ENCODE data around the gene STAP2. TPM values are rescaled to one million over a fixed set of nuclear protein-coding genes. Genes with fewer than 3 reads are reported as not detected.
A peak's percentile ranks its signal among the peaks of the same experiment; 100 is the strongest.

Gene STAP2
- total and polyA plus RNA-seq, 8 donors = 20.7 to 250 (median 43.3) TPM; not detected in 1

- intact Hi-C loops (cut with DNase I; ENCODE audit: low total_unique reads) = no loop called here
- peak overlapping the region in 4 of 5 donors; percentile 87 to 89 (median 88) for H3K27ac ChIP-seq
- peaks cover 0 to 8% (median 0%) of the 10 kb centered on the region in 4 donors for H3K36me3 ChIP-seq
- TF ChIP-seq POLR2AphosphoS5 (IDR thresholded peaks at IDR 0.05) = no peak
- TF ChIP-seq POLR2A (IDR thresholded peaks at IDR 0.05) = no peak
- no peak for TF ChIP-seq EP300 (IDR thresholded peaks at IDR 0.05)
- no peak for TF ChIP-seq CTCF (IDR thresholded peaks at IDR 0.05)
- 63 to 83% (median 81%) methylated on average over 7 to 10 of the region's 10 CpGs for WGBS, 5 donors
- H3K4me1 ChIP-seq = peaks cover 78 to 97% (median 92%) of the 10 kb centered on the region in 4 donors
- H3K9me3 ChIP-seq = no peaks in the 10 kb centered on the region
- DNase-seq = peak in 1 of 2 donors; percentile 9
- H3K27me3 ChIP-seq = no peaks in the 10 kb centered on the region
- no peak overlapping the region for H3K4me3 ChIP-seq
These were observed 38.0 kb upstream of the STAP2 start for GRCh38 chr19:4376671-4376990.

DNA sequence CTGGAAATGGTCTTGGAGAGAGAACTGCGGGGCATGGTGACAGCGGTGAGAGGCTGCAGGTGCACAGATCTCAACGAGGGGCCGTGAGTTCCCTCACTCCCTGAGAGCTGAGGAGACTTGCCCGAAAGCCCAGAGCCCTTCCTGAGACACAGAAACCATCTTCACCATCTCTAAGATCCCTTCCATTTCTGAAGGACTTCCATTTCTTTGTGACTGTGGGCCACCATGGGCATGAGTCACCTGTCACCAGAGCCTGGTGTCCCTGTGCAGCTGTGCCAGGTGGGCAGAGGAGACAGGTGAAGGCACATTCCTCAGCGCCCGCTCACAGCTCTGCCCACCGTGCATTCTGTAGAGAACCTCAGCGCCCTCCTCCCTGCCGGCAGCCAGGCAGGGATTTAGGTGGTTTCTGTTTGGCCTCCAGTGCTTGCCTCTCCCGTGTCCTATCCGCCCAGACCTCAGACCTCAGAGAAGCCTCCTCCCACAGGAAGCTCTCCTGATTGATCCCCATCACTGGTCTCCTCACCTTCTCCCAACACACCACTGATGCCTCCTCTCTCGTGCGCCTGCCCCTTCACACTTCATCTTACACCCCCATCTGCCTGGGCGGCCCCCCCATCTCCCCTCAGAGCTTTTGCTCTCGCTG, 37.5 kb upstream of the STAP2 start:
- no peak overlapping the region for H3K4me3 ChIP-seq
- H3K27me3 ChIP-seq = no peaks in the 10 kb centered on the region
- 65 to 77% (median 70%) methylated on average over 16 of the region's 16 CpGs for WGBS, 5 donors
- intact Hi-C loops (cut with DNase I; ENCODE audit: low total_unique reads) = no loop called here
- H3K36me3 ChIP-seq = peaks cover 0 to 8% (median 0%) of the 10 kb centered on the region in 4 donors
- H3K9me3 ChIP-seq = no peaks in the 10 kb centered on the region
- DNase-seq = peak in 1 of 2 donors; percentile 35
- no peak for TF ChIP-seq POLR2AphosphoS5 (IDR thresholded peaks at IDR 0.05)
- TF ChIP-seq EP300 (IDR thresholded peaks at IDR 0.05) = no peak
- no peak for TF ChIP-seq POLR2A (IDR thresholded peaks at IDR 0.05)
- peak overlapping the region in 4 of 5 donors; percentile 87 to 89 (median 88) for H3K27ac ChIP-seq
- H3K4me1 ChIP-seq = peaks cover 78 to 100% (median 96%) of the 10 kb centered on the region in 4 donors

GRCh38 chr19:4375164-4376027, 36.8 kb upstream of the STAP2 start:
- H3K27ac ChIP-seq = peak overlapping the region; percentile 68 to 89 (median 87)
- H3K4me1 ChIP-seq = peaks cover 75 to 100% (median 100%) of the 10 kb centered on the region in 4 donors
- no peaks in the 10 kb centered on the region for H3K27me3 ChIP-seq
- H3K4me3 ChIP-seq = peak overlapping the region in 1 of 4 donors; percentile 1
- 24 to 28% (median 28%) methylated on average over 11 to 16 of the region's 16 CpGs for WGBS, 5 donors
- no peaks in the 10 kb centered on the region for H3K9me3 ChIP-seq
- intact Hi-C loops (cut with DNase I; ENCODE audit: low total_unique reads) = no loop called here
- H3K36me3 ChIP-seq = peaks cover 0 to 8% (median 0%) of the 10 kb centered on the region in 4 donors
- TF ChIP-seq POLR2A (IDR thresholded peaks at IDR 0.05) (no peak), CTCF (IDR thresholded peaks at IDR 0.05) (peak in 1 of 7 experiments; percentile 10)
- peak; percentile 71 to 92 for DNase-seq

DNA sequence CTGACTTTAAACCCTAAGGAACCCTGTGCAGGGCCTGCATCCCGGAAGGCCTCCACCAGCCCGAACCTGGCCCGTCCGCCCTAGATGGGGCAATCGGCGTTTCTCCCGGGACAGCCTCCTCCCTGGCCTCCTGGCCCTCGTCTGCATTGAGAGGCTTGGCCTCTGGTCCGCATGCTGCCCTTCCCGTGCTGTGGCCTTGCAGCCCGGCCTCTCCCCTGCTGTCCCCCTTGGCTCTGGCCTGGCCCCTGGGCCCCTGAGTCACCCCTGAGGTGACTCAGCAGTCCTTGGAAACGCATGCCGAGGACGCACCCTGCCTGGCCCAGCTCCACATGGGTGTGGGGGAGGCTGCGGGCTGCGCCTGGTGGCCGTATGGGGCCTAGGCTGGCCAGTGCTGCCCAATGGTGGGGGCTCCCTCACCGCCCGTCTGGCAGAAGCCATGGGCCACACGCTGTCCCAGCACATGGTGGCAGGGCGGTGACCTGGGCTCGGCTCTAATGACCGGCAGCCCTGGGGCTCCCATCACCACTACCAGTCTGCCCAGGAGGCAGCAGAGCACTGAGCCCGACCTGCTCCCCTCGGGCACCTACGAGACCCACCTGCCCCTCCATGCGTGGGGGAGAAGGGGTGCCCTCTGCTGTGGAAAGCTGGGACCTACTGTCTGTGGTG, 36.0 kb upstream of the STAP2 start:
- Histone ChIP-seq H3K27me3 (no peaks in the 10 kb centered on the region), H3K4me1 (peaks cover 75 to 100% (median 100%) of the 10 kb centered on the region in 4 donors)
- WGBS, 5 donors = 22 to 60% (median 42%) methylated on average over 3 to 27 of the region's 27 CpGs

More for the DNA sequence above, 36.0 kb upstream of the STAP2 start:
- H3K36me3 ChIP-seq = peaks cover 0 to 8% (median 0%) of the 10 kb centered on the region in 4 donors
- intact Hi-C loops (cut with DNase I; ENCODE audit: low total_unique reads) = no loop called here
- peak; percentile 73 to 88 for DNase-seq
- no peaks in the 10 kb centered on the region for H3K9me3 ChIP-seq
- H3K27ac ChIP-seq = peak overlapping the region; percentile 68 to 89 (median 87)
- no peak for TF ChIP-seq CTCF (IDR thresholded peaks at IDR 0.05)
- no peak for TF ChIP-seq POLR2A (IDR thresholded peaks at IDR 0.05)
- peak in 2 of 3 donors; percentile 41 to 81 for TF ChIP-seq POLR2AphosphoS5 (IDR thresholded peaks at IDR 0.05)
- TF ChIP-seq EP300 (IDR thresholded peaks at IDR 0.05) = no peak
- peak overlapping the region in 1 of 4 donors; percentile 1 for H3K4me3 ChIP-seq

Data from stomach (tissue), 9 donors.